ENCODE measurements around the gene LRRC8E.
"Not testable (repeated sequence)": the region's sequence is repeated elsewhere in the genome, so short reads cannot be mapped to it uniquely, and the experiment has no call there.

The LRRC8E gene

DNA sequence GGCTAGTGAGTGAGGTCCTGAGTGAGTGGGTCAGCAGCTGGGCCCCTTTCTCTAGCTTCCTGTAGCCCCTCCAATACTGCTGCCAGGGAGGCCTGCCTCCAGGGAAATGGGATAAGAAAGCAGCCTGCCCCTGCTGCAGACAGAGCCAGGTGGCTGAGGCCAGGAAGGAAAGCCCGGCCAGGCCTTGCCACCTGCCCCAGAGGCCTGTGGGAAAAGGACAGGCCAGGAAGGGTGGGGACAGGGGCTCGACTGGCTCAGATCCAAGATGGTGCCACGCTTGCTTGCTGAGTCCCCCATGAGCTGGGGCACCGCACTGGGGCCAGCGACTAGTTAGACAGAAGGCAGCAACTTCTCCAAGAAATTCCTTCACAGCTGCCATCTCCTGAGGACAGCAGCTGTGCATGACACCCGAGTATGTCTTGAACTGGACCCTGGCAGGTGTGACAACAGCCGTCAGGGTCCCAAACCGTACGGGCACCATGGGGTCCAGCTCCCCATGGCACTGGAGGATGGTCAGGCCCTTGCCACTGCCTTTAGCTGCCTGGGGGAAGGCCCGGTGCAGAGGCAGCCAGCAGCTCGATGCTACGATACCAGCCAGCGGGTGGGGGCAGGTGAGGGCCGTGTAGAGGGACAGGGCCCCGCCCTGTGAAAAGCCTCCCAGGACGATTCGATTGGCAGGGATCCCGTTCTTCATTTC is 9.1 kb upstream of the LRRC8E start:
- Mint-ChIP-seq H3K9me3 (peaks cover 0 to 4% of the 10 kb centered on the region in 2 donors), H3K36me3 (peaks cover 0 to 1% of the 10 kb centered on the region in 2 donors), H3K27ac (no peak overlapping the region), H3K27me3 (peaks cover 32 to 38% of the 10 kb centered on the region in 2 donors), H3K4me1 (peaks cover 3 to 5% of the 10 kb centered on the region in 2 donors), H3K4me3 (no peak overlapping the region)
- ATAC-seq (replicated peaks) (no peak), DNase-seq (no peak)

- peaks cover 0 to 4% of the 10 kb centered on the region in 2 donors for H3K9me3 Mint-ChIP-seq
- no peak for ATAC-seq (replicated peaks)
- H3K27ac Mint-ChIP-seq = no peak overlapping the region
- no peak overlapping the region for H3K4me3 Mint-ChIP-seq
- no peak for DNase-seq
- H3K36me3 Mint-ChIP-seq = peaks cover 0 to 1% of the 10 kb centered on the region in 2 donors
- peaks cover 0 to 2% of the 10 kb centered on the region in 2 donors for H3K4me1 Mint-ChIP-seq
- peaks cover 28 to 35% of the 10 kb centered on the region in 2 donors for H3K27me3 Mint-ChIP-seq
These were observed 8.5 kb upstream of the LRRC8E start for GRCh38 chr19:7879836-7880235.

- no peak for DNase-seq
These were observed 6.4 kb upstream of the LRRC8E start for GRCh38 chr19:7881910-7882309.

GRCh38 chr19:7883105-7883504 is 5.2 kb upstream of the LRRC8E start:
- no peak for ATAC-seq (replicated peaks)
- Mint-ChIP-seq H3K27ac (no peak overlapping the region), H3K4me1 (peaks cover 0 to 2% of the 10 kb centered on the region in 2 donors), H3K27me3 (peaks cover 20 to 23% of the 10 kb centered on the region in 2 donors), H3K9me3 (peaks cover 0 to 4% of the 10 kb centered on the region in 2 donors), H3K36me3 (peaks cover 0 to 1% of the 10 kb centered on the region in 2 donors), H3K4me3 (no peak overlapping the region)
- DNase-seq = no peak

More at GRCh38 chr19:7881910-7882309, 6.4 kb upstream of the LRRC8E start:
- no peak overlapping the region for H3K4me3 Mint-ChIP-seq
- H3K4me1 Mint-ChIP-seq = peaks cover 0 to 2% of the 10 kb centered on the region in 2 donors
- H3K9me3 Mint-ChIP-seq = peaks cover 0 to 4% of the 10 kb centered on the region in 2 donors
- peaks cover 13 to 18% of the 10 kb centered on the region in 2 donors for H3K27me3 Mint-ChIP-seq
- peaks cover 0 to 1% of the 10 kb centered on the region in 2 donors for H3K36me3 Mint-ChIP-seq
- no peak overlapping the region for H3K27ac Mint-ChIP-seq
- ATAC-seq (replicated peaks) = no peak

DNA sequence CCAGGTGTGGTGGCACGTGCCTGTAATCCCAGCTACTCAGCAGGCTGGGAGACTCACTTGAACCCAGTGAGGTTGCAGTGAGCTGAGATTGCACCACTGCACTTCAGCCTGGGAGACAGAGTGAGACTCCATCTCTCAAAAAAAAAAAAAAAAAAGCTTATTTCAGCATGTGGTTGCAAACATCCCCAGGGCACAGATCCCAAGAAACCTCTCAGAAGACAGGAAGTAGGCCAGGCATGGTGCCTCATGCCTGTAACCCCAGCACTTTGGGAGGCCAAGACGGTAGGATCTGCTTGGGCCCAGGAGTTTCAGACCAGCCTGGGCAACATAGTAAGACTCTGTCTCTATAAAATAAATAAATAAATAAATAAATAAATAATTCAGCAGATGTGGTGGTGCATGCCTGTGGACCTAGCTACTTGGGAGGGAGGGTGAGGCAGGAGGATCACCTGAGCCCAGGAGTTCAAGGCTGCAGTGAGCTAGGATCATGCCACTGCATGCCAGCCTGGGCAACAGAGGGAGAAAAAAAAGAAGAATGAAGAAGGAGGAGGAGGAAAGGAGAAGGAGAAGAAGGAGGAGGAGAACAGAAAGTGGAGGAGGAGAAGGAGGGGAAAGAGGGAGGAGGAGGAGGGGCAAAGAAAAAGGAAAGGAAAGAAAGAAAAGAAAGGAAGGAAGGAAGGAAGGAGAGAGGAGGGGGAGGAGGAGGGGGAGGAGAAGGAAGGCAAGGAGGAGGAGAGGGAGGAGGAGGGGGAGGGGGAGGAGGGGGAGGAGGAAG is 4.3 kb upstream of the LRRC8E start:
- peaks cover 21 to 24% of the 10 kb centered on the region in 2 donors for H3K27me3 Mint-ChIP-seq
- no peak overlapping the region for H3K4me3 Mint-ChIP-seq
- ATAC-seq (replicated peaks) (no peak), DNase-seq (no peak)
- H3K27ac Mint-ChIP-seq = no peak overlapping the region
- peaks cover 0 to 1% of the 10 kb centered on the region in 2 donors for H3K36me3 Mint-ChIP-seq
- peaks cover 0 to 4% of the 10 kb centered on the region in 2 donors for H3K9me3 Mint-ChIP-seq
- H3K4me1 Mint-ChIP-seq = peaks cover 0 to 2% of the 10 kb centered on the region in 2 donors

DNA sequence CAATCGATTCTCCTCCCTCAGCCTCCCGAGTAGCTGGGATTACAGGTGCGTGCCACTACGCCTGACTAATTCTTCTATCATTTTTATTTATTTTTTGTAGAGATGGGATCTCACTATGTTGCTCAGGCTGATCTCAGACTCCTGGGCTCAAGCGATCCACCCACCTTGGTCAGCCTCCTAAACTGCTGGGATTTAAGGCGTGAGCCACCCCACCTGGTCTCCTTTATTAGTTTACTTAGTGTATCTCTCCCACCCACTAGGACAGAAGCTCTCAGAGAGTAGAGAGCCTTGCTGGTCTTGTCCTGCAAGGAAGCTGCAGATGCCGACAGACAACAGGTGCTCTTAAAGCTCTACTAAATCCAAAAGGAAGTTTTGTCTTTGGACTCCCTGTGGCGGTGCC is 2.5 kb upstream of the LRRC8E start:
- H3K27ac Mint-ChIP-seq = no peak overlapping the region
- no peak overlapping the region for H3K4me3 Mint-ChIP-seq
- peaks cover 0 to 1% of the 10 kb centered on the region in 2 donors for H3K36me3 Mint-ChIP-seq
- ATAC-seq (replicated peaks) = no peak
- peaks cover 24 to 30% of the 10 kb centered on the region in 2 donors for H3K27me3 Mint-ChIP-seq
- DNase-seq = no peak
- peaks cover 0 to 4% of the 10 kb centered on the region in 2 donors for H3K9me3 Mint-ChIP-seq
- peaks cover 0 to 2% of the 10 kb centered on the region in 2 donors for H3K4me1 Mint-ChIP-seq

DNA sequence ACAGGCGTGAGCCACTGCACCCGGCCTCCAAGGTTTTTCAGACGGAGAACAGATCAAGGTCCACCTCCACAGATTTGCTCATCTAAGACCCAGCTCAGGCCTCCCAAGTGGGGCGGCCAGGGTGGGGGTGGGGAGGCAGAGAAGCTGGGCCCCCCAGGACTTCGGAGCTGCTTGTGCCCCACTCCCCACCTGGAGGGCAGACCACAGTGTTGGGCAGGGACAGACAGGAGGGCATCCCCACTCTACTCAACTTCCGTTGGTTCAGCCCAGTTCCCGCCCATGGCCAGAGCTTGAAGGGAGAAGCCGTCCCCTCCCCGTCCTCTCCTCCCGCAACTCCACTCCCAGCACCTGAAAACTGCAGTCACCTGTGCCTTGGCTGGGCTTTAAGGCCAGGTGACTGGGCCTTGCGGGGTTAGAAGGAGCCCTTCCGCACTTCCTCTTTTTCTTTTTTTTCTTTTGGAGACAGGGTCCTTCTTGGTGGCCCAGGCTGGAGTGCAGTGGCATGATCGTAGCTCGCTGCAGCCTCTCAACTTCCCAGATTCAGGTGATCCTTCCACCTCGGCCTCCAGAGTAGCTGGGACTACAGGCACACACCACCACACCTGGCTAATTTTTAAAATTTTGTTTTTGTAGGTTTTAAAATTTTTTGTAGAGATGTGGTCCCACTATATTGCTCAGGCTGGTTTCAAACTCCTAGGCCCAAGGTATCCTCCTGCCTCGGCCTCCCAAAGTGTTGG is 734 bp upstream of the LRRC8E start:
- Mint-ChIP-seq H3K4me1 (peaks cover 0 to 3% of the 10 kb centered on the region in 2 donors), H3K4me3 (no peak overlapping the region), H3K27ac (no peak overlapping the region), H3K9me3 (peaks cover 0 to 2% of the 10 kb centered on the region in 2 donors), H3K27me3 (peaks cover 24 to 37% of the 10 kb centered on the region in 2 donors), H3K36me3 (peaks cover 0 to 1% of the 10 kb centered on the region in 2 donors)
- DNase-seq (no peak), ATAC-seq (replicated peaks) (no peak)

DNA sequence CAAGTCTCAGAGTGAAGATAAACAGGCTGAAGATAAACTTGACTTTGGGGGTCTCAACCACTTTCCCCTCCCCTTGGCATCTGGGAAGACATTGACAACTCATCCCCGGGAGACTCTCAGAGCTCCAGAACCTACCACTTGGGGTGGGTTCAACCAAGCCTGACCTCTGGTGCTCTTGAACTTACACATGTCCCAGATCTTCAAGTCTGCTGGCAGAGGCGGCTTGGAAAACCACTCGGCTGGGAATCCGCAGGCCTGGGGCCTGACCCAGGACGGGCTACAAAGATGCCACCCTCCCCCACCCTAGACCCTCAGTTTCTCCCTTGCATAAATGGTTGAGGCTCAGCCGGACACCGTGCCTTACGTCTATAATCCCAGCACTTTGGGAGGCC is 512 bp downstream of the LRRC8E start:
- H3K9me3 Mint-ChIP-seq = peaks cover 0 to 2% of the 10 kb centered on the region in 2 donors
- H3K27ac Mint-ChIP-seq = no peak overlapping the region
- H3K27me3 Mint-ChIP-seq = peaks cover 25 to 37% of the 10 kb centered on the region in 2 donors
- no peak overlapping the region for H3K4me3 Mint-ChIP-seq
- H3K36me3 Mint-ChIP-seq = peaks cover 0 to 1% of the 10 kb centered on the region in 2 donors
- peaks cover 0 to 3% of the 10 kb centered on the region in 2 donors for H3K4me1 Mint-ChIP-seq
- DNase-seq = no peak
- no peak for ATAC-seq (replicated peaks)

DNA sequence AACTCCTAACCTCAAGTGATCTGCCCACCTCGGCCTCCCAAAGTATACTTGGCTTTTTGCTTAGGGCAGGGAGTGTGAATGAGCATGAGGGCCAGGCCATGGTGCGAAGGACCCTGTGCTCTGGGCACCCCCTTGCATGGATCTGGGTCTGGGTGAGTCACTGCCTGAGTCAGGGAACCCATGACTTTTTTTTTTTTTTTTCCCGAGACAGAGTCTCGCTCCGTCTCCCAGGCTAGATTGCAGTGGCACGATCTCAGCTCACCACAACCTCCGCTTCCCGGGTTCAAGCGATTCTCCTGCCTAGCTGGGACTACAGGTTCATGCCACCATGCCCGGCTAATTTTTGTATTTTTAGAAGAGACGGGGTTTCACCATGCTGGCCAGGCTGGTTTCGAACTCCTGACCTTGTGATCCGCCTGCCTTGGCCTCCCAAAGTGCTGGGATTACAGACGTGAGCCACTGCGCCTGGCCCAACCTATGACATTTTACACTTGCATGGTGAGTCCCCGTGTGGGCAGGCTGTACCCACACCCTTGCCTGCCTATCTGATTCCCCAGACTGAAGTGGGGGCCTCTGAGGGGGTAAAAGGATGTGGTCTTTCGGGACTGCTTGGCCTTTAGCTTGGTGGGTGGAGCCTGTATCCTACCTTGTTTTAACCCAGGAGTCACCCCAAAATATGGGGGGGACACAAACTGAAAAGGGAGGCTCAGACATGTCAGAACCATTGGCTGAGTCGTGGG is 5.2 kb downstream of the LRRC8E start:
- not testable (repeated sequence) for DNase-seq; ATAC-seq (replicated peaks); H3K9me3 Mint-ChIP-seq; H3K36me3 Mint-ChIP-seq; H3K4me3 Mint-ChIP-seq; H3K4me1 Mint-ChIP-seq; H3K27ac Mint-ChIP-seq
- peaks cover 31 to 44% of the 10 kb centered on the region in 2 donors for H3K27me3 Mint-ChIP-seq

DNA sequence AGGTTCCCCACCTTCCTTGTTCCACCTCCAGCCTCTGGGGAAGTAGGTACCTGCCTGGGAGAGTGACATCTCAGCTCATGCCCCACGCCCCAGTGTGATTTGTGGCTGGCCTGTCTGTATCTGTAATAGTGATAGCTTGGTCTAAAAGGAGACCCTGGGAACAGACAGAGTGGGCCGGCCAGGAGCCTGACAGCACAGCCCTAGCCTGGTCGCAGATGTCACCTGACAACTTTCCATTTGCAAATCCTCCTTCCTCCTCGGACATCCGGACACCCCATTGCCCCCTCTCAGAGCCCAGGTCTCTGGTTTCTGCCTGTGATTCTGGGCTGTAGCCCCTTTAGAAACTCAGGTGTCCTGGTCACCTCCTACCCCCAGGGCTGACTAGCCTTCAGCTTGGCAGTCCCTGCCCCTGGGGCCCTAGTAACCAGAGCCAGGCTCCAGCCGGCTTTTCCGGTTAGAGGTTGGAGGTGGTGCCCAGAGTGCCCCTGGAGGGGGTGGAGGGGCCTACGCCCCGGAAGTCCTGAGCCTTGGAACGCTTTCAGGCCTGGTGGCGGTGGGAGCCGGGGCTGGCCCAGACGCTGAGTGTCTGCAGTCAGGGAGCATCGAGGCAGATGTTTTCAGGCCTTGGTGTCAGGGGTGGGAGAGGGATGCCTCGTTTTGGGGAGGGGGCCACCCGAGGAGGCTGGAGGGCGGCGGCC is 6.5 kb downstream of the LRRC8E start:
- no peaks in the 10 kb centered on the region for H3K36me3 Mint-ChIP-seq
- no peak for ATAC-seq (replicated peaks)
- H3K27ac Mint-ChIP-seq = no peak overlapping the region
- no peaks in the 10 kb centered on the region for H3K9me3 Mint-ChIP-seq
- H3K4me3 Mint-ChIP-seq = no peak overlapping the region
- H3K4me1 Mint-ChIP-seq = peaks cover 0 to 1% of the 10 kb centered on the region in 2 donors
- peaks cover 26 to 33% of the 10 kb centered on the region in 2 donors for H3K27me3 Mint-ChIP-seq
- no peak for DNase-seq

DNA sequence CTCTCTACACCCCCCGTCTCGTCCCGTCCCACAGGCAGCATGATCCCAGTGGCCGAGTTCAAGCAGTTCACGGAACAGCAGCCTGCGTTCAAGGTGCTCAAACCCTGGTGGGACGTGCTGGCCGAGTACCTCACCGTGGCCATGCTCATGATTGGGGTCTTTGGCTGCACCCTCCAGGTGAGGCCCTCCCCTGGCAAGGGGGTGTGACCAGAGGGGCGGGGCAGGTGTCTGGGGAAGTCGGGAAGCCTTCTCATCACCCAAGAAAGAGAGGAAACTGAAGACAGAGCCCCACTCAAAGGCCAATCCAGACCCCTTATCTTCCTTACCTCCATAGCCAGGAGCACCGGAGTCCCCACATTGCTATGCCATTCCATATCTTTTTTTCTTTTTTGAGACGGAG is 7.3 kb downstream of the LRRC8E start:
- Mint-ChIP-seq H3K4me1 (peaks cover 0 to 1% of the 10 kb centered on the region in 2 donors), H3K4me3 (no peak overlapping the region)

DNA sequence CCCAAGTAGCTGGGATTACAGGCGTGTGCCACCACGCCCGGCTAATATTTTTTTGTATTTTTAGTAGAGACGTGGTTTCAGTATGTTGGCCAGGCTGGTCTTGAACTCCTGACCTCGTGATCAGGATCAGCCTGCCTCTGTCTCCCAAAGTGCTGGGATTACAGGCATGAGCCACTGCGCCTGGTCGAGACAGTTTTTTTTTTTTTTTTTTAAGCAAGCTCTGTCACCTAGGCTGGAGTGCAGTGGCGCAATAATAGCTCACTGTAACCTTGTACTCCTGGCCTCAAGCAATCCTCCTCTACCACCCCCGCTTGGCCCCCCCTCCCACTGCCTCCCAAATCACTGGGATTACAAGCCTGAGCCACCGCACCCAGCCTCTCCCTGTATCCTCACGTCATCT is 9.0 kb downstream of the LRRC8E start:
- ATAC-seq (replicated peaks) = no peak
- H3K4me1 Mint-ChIP-seq = peaks cover 2 to 6% of the 10 kb centered on the region in 2 donors
- no peak for DNase-seq
- H3K4me3 Mint-ChIP-seq = no peak overlapping the region
- H3K9me3 Mint-ChIP-seq = no peaks in the 10 kb centered on the region
- H3K36me3 Mint-ChIP-seq = no peaks in the 10 kb centered on the region
- H3K27me3 Mint-ChIP-seq = peaks cover 19 to 23% of the 10 kb centered on the region in 2 donors
- H3K27ac Mint-ChIP-seq = no peak overlapping the region

More for the DNA sequence above, 7.3 kb downstream of the LRRC8E start:
- H3K36me3 Mint-ChIP-seq = no peaks in the 10 kb centered on the region
- H3K9me3 Mint-ChIP-seq = no peaks in the 10 kb centered on the region
- DNase-seq (no peak), ATAC-seq (replicated peaks) (no peak)
- peaks cover 23 to 30% of the 10 kb centered on the region in 2 donors for H3K27me3 Mint-ChIP-seq
- H3K27ac Mint-ChIP-seq = no peak overlapping the region

DNA sequence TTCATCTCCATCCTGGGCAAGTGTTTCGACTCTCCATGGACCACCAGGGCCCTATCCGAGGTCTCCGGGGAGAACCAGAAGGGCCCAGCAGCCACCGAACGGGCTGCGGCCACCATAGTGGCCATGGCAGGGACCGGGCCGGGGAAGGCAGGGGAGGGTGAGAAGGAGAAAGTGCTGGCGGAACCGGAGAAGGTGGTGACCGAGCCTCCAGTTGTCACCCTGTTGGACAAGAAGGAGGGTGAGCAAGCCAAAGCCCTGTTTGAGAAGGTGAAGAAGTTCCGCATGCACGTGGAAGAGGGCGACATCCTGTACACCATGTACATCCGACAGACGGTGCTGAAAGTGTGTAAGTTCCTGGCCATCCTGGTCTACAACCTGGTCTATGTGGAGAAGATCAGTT is 10.7 kb downstream of the LRRC8E start:
- Mint-ChIP-seq H3K9me3 (no peaks in the 10 kb centered on the region), H3K27ac (no peak overlapping the region), H3K27me3 (peaks cover 17 to 22% of the 10 kb centered on the region in 2 donors), H3K4me1 (peaks cover 14 to 20% of the 10 kb centered on the region in 2 donors), H3K4me3 (no peak overlapping the region), H3K36me3 (peaks cover 2 to 6% of the 10 kb centered on the region in 2 donors)
- no peak for ATAC-seq (replicated peaks)
- DNase-seq = no peak

Measured in stimulated activated naive B cell treated with anti-CD40 and anti-IgM and Interleukin-4, amounts not matched to agents 10 μg/mL and 1 μg/mL and 100 μg/mL, for 72 hours (primary cell).